NCI-H2171 (cell line): Measurements from ENCODE around the gene FYN.

Experiments used
- DNase-seq: peaks from one replicate; lab custom pipeline; 2025; lab: John Stamatoyannopoulos, UW

FYN gene

GRCh38 chr6:111880181-111880888 is 7.1 kb upstream of the FYN start:
- DNase-seq, result no peak

GRCh38 chr6:111875741-111876140 is 2.5 kb upstream of the FYN start:
- no peak for DNase-seq

- DNase-seq, result peak; percentile 62
Observed at GRCh38 chr6:111874025-111874415, 768 bp upstream of the FYN start.

GRCh38 chr6:111872401-111873177 is 663 bp downstream of the FYN start:
- peak; percentile 74 for DNase-seq

GRCh38 chr6:111871725-111872400 is 1.4 kb downstream of the FYN start:
- no peak for DNase-seq

GRCh38 chr6:111871207-111871606 is 2.0 kb downstream of the FYN start:
- no peak for DNase-seq

GRCh38 chr6:111870742-111871064 is 2.5 kb downstream of the FYN start:
- DNase-seq, result no peak

GRCh38 chr6:111870051-111870741 is 3.1 kb downstream of the FYN start:
- no peak for DNase-seq

- DNase-seq, result no peak
Observed at GRCh38 chr6:111866857-111867256, 6.4 kb downstream of the FYN start.

- DNase-seq, result no peak
Observed at GRCh38 chr6:111865909-111866546, 7.2 kb downstream of the FYN start.

GRCh38 chr6:111865049-111865585 is 8.1 kb downstream of the FYN start:
- DNase-seq, result no peak

- DNase-seq, result no peak
Observed at GRCh38 chr6:111864138-111865048, 8.9 kb downstream of the FYN start.

- no peak for DNase-seq
Observed at GRCh38 chr6:111862741-111863140, 10.5 kb downstream of the FYN start.

GRCh38 chr6:111862314-111862713 is 10.9 kb downstream of the FYN start:
- no peak for DNase-seq

- DNase-seq, result no peak
Observed at GRCh38 chr6:111861431-111861885, 11.8 kb downstream of the FYN start.

- DNase-seq, result no peak
Observed at GRCh38 chr6:111858347-111858746, 14.9 kb downstream of the FYN start.

- no peak for DNase-seq
Observed at GRCh38 chr6:111857674-111858337, 15.4 kb downstream of the FYN start.

- DNase-seq, result no peak
Observed at GRCh38 chr6:111855753-111856152, 17.5 kb downstream of the FYN start.

- no peak for DNase-seq
Observed at GRCh38 chr6:111854683-111855082, 18.6 kb downstream of the FYN start.

GRCh38 chr6:111852725-111853124 is 20.5 kb downstream of the FYN start:
- DNase-seq, result no peak
